IMR-90 (cell line): ENCODE results near the gene JAGN1.

Experiments
- CEBPB ChIP-seq: IDR thresholded peaks from 2 replicates; pipeline ENCODE4 v1.6.1; 2012; ENCODE audit warnings: low read depth, low read length, improper control_type of control experiment
- CTCF ChIP-seq: conservative IDR thresholded peaks from 2 replicates; pipeline ENCODE4 v1.5.1; 2012; ENCODE audit warnings: mild to moderate bottlenecking, low read depth, low read length, improper control_type of control experiment
- MXI1 ChIP-seq: IDR thresholded peaks from 2 replicates; pipeline ENCODE4 v1.6.1; 2012; ENCODE audit warnings: low read depth, mild to moderate bottlenecking, low read length, moderate library complexity, borderline replicate concordance
- POLR2A ChIP-seq: IDR thresholded peaks from 2 replicates; pipeline ENCODE4 v1.6.1; 2012; ENCODE audit warnings: mild to moderate bottlenecking, low read depth, low read length
- RAD21 ChIP-seq: IDR thresholded peaks from 2 replicates; pipeline ENCODE4 v1.6.1; 2012; ENCODE audit warnings: low read length, improper control_type of control experiment
- SMC3 ChIP-seq: fragments of 150-350 bp; IDR thresholded peaks from 2 replicates; pipeline ENCODE4 v1.6.1; 2016; ENCODE audit warnings: low read depth, mild to moderate bottlenecking, antibody characterized with exemption, low read length, moderate library complexity
- TF ChIP-seq, protein P1 (sequence below): fragments of 150-350 bp; IDR thresholded peaks from 2 replicates; pipeline ENCODE4 v1.6.1; 2016; ENCODE audit warnings: low read depth, mild to moderate bottlenecking, low read length, moderate library complexity, borderline replicate concordance

- TF ChIP-seq POLR2A (no peak), MXI1 (no peak), CTCF (no peak), RAD21 (no peak), CEBPB (no peak), SMC3 (no peak)
- TF ChIP-seq, protein P1, sequence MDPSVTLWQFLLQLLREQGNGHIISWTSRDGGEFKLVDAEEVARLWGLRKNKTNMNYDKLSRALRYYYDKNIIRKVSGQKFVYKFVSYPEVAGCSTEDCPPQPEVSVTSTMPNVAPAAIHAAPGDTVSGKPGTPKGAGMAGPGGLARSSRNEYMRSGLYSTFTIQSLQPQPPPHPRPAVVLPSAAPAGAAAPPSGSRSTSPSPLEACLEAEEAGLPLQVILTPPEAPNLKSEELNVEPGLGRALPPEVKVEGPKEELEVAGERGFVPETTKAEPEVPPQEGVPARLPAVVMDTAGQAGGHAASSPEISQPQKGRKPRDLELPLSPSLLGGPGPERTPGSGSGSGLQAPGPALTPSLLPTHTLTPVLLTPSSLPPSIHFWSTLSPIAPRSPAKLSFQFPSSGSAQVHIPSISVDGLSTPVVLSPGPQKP = no peak
Measured at GRCh38 chr3:9883706-9884554, 6.5 kb upstream of the JAGN1 start.
